Fibroblast of peridontal ligament (primary cell): ENCODE measurements around the gene HCFC1.

Source experiments
- DNase-seq: peaks from one replicate; pipeline ENCODE4 v3.0.0-alpha.2; 2010; ENCODE audit errors: extremely low read depth

HCFC1 gene

GRCh38 chrX:153939573-153939972, 32.0 kb downstream of the HCFC1 start:
- no peak for DNase-seq

- DNase-seq: no peak
Observed at GRCh38 chrX:153938226-153938786, 33.3 kb downstream of the HCFC1 start.

- DNase-seq: no peak
Observed at GRCh38 chrX:153937056-153937455, 34.6 kb downstream of the HCFC1 start.

- no peak for DNase-seq
Observed at GRCh38 chrX:153935326-153935851, 36.2 kb downstream of the HCFC1 start.

GRCh38 chrX:153934762-153935325, 36.8 kb downstream of the HCFC1 start, which contains the start of gene NAA10:
NAA10 (minus strand) TSS chrX:153935037; CDS start chrX:153934904, 133 bp downstream.
- DNase-seq: peak; percentile 40

GRCh38 chrX:153934148-153934761, 37.4 kb downstream of the HCFC1 start:
- DNase-seq: no peak

- no peak for DNase-seq
Observed at GRCh38 chrX:153933748-153934147, 37.9 kb downstream of the HCFC1 start.

- DNase-seq: no peak
Observed at GRCh38 chrX:153932220-153932915, 39.2 kb downstream of the HCFC1 start.

- DNase-seq: no peak
Observed at GRCh38 chrX:153931748-153932147, 39.9 kb downstream of the HCFC1 start.

- no peak for DNase-seq
Observed at GRCh38 chrX:153931151-153931550, 40.5 kb downstream of the HCFC1 start.

GRCh38 chrX:153930011-153930910, 41.4 kb downstream of the HCFC1 start:
- no peak for DNase-seq

- no peak for DNase-seq
Observed at GRCh38 chrX:153929576-153929975, 42.0 kb downstream of the HCFC1 start.

GRCh38 chrX:153928846-153929245, 42.8 kb downstream of the HCFC1 start:
- DNase-seq: no peak

GRCh38 chrX:153927922-153928760, 43.5 kb downstream of the HCFC1 start:
- DNase-seq: peak; percentile 95

- DNase-seq: no peak
Observed at GRCh38 chrX:153927672-153927921, 44.0 kb downstream of the HCFC1 start.

GRCh38 chrX:153926858-153927671, 44.6 kb downstream of the HCFC1 start:
- no peak for DNase-seq

GRCh38 chrX:153926552-153926857, 45.1 kb downstream of the HCFC1 start:
- DNase-seq: no peak

GRCh38 chrX:153925739-153926551, 45.7 kb downstream of the HCFC1 start, which contains the start of gene ARHGAP4:
ARHGAP4 (minus strand) TSS chrX:153926264; CDS start chrX:153926202, 62 bp downstream.
- no peak for DNase-seq

GRCh38 chrX:153925387-153925738, 46.3 kb downstream of the HCFC1 start:
- DNase-seq: no peak
